H9 (cell line): Measurements from ENCODE around the gene PLEKHA7. TPM values are rescaled to one million over a fixed set of nuclear protein-coding genes. Genes with fewer than 3 reads are reported as not detected.

Experiments
- DNase-seq: peaks from one replicate; pipeline ENCODE4 v3.0.0-alpha.2; 2017
- H2AFZ ChIP-seq: one replicate; pipeline ENCODE4 v1.6.1; 2013; ENCODE audit warnings: mild to moderate bottlenecking, low read length, control low read depth, moderate library complexity
- H2AK5ac ChIP-seq: 2 replicates; pipeline ENCODE4 v1.6.1; 2013; ENCODE audit warnings: low read length, control low read depth, mixed read lengths; ENCODE audit not compliant: insufficient read length
- H2BK120ac ChIP-seq: one replicate; pipeline ENCODE4 v1.6.1; 2013; ENCODE audit warnings: low read depth, mild to moderate bottlenecking, low read length, control low read depth, inconsistent platforms; ENCODE audit not compliant: poor library complexity, severe bottlenecking
- H2BK12ac ChIP-seq: 2 replicates; pipeline ENCODE4 v1.6.1; 2013; ENCODE audit warnings: low read length, control low read depth, mixed read lengths, low read depth; ENCODE audit not compliant: insufficient read length
- H2BK15ac ChIP-seq: 2 replicates; pipeline ENCODE4 v1.6.1; 2013; ENCODE audit warnings: low read depth, low read length, control low read depth
- H2BK20ac ChIP-seq: one replicate; pipeline ENCODE4 v1.6.1; 2013; ENCODE audit warnings: low read depth, mild to moderate bottlenecking, low read length, control low read depth, inconsistent platforms; ENCODE audit not compliant: poor library complexity, severe bottlenecking
- H2BK5ac ChIP-seq: 2 replicates; pipeline ENCODE4 v1.6.1; 2013; ENCODE audit warnings: low read length, control low read depth, mixed read lengths; ENCODE audit not compliant: insufficient read length
- H3K14ac ChIP-seq: 2 replicates; pipeline ENCODE4 v1.6.1; 2013; ENCODE audit warnings: low read length, control low read depth; ENCODE audit not compliant: insufficient read depth
- H3K18ac ChIP-seq: 2 replicates; pipeline ENCODE4 v1.6.1; 2013; ENCODE audit warnings: low read depth, mild to moderate bottlenecking, mixed read lengths, low read length, control low read depth; ENCODE audit not compliant: insufficient read length
- H3K23ac ChIP-seq: 2 replicates; pipeline ENCODE4 v1.6.1; 2013; ENCODE audit warnings: low read length, control low read depth, mixed read lengths, low read depth; ENCODE audit not compliant: insufficient read length
- H3K23me2 ChIP-seq: 2 replicates; pipeline ENCODE4 v1.6.1; 2013; ENCODE audit warnings: low read depth, mild to moderate bottlenecking, mixed read lengths, low read length, control low read depth; ENCODE audit not compliant: insufficient read length, poor library complexity, severe bottlenecking
- H3K27ac ChIP-seq: 2 replicates; pipeline ENCODE4 v1.5.1; 2013; ENCODE audit warnings: low read length, control low read depth, mixed read lengths, low read depth; ENCODE audit not compliant: insufficient read length
- H3K27me3 ChIP-seq: 2 replicates; pipeline ENCODE4 v1.6.1; 2013; ENCODE audit warnings: low read length, control low read depth, inconsistent platforms; ENCODE audit not compliant: insufficient read depth
- H3K4ac ChIP-seq: 2 replicates; pipeline ENCODE4 v1.6.1; 2013; ENCODE audit warnings: low read depth, mild to moderate bottlenecking, control low read depth, inconsistent platforms, low read length, moderate library complexity
- H3K4me1 ChIP-seq: 2 replicates; pipeline ENCODE4 v1.6.1; 2013; ENCODE audit warnings: low read length, control low read depth, inconsistent platforms; ENCODE audit not compliant: insufficient read depth
- H3K4me2 ChIP-seq: 2 replicates; pipeline ENCODE4 v1.6.1; 2013; ENCODE audit warnings: low read length, control low read depth, mixed read lengths; ENCODE audit not compliant: insufficient read length, insufficient read depth
- H3K56ac ChIP-seq: 2 replicates; pipeline ENCODE4 v1.6.1; 2013; ENCODE audit warnings: low read depth, mild to moderate bottlenecking, mixed read lengths, low read length, control low read depth; ENCODE audit not compliant: insufficient read length
- H3K79me1 ChIP-seq: 2 replicates; pipeline ENCODE4 v1.6.1; 2013; ENCODE audit warnings: low read depth, mild to moderate bottlenecking, moderate library complexity, low read length, control low read depth, inconsistent platforms; ENCODE audit not compliant: insufficient read depth, poor library complexity, severe bottlenecking
- H3K79me2 ChIP-seq: 2 replicates; pipeline ENCODE4 v1.6.1; 2013; ENCODE audit warnings: low read length, control low read depth, inconsistent platforms; ENCODE audit not compliant: insufficient read depth
- H3K9ac ChIP-seq: 2 replicates; pipeline ENCODE4 v1.6.1; 2013; ENCODE audit warnings: low read length, control low read depth, mixed read lengths; ENCODE audit not compliant: insufficient read length; ENCODE audit errors: extremely low read depth
- H3K9me3 ChIP-seq: one replicate; pipeline ENCODE4 v1.6.1; 2013; ENCODE audit warnings: low read depth, low read length, inconsistent platforms; ENCODE audit not compliant: control insufficient read depth
- H3T11ph ChIP-seq: one replicate; pipeline ENCODE4 v1.6.1; 2013; ENCODE audit warnings: mild to moderate bottlenecking, low read length, control low read depth, inconsistent platforms
- H4K20me1 ChIP-seq: one replicate; pipeline ENCODE4 v1.6.1; 2013; ENCODE audit not compliant: control insufficient read depth, insufficient read length, insufficient read depth
- H4K5ac ChIP-seq: 2 replicates; pipeline ENCODE4 v1.6.1; 2013; ENCODE audit warnings: low read depth, mild to moderate bottlenecking, mixed read lengths, low read length, control low read depth; ENCODE audit not compliant: insufficient read length
- H4K8ac ChIP-seq: replicated peaks from 2 replicates; pipeline ENCODE4 v1.6.1; 2013; ENCODE audit warnings: low read length, control low read depth, mixed read lengths, low read depth; ENCODE audit not compliant: insufficient read length
- H4K91ac ChIP-seq: 2 replicates; pipeline ENCODE4 v1.6.1; 2013; ENCODE audit warnings: low read depth, mild to moderate bottlenecking, moderate library complexity, mixed read lengths, low read length, control low read depth; ENCODE audit not compliant: insufficient read length
- H3K27ac Mint-ChIP-seq, 3 experiments: 2 replicates in 2 of 3; 3 replicates in 1 of 3; pipeline ENCODE4 v1.8.0; 2020 to 2021; ENCODE audit warnings: mixed read lengths in 3 of 3, mild to moderate bottlenecking in 1 of 3, moderate library complexity in 1 of 3
- H3K27me3 Mint-ChIP-seq: 2 replicates; pipeline ENCODE4 v1.8.0; 2021; ENCODE audit warnings: low read depth, mild to moderate bottlenecking, moderate library complexity, mixed read lengths
- H3K36me3 Mint-ChIP-seq, 3 experiments: 2 replicates in 2 of 3; 3 replicates in 1 of 3; pipeline ENCODE4 v1.8.0; 2020 to 2021; ENCODE audit warnings: low read depth in 3 of 3, mixed read lengths in 3 of 3; ENCODE audit not compliant: insufficient read depth in 1 of 3
- H3K4me1 Mint-ChIP-seq, 2 experiments: 2 replicates each; pipeline ENCODE4 v1.8.0; 2020; ENCODE audit warnings: mixed read lengths in 2 of 2
- H3K4me3 Mint-ChIP-seq, 2 experiments: 2 replicates in 1 of 2; 3 replicates in 1 of 2; pipeline ENCODE4 v1.8.0; 2020 to 2021; ENCODE audit warnings: mild to moderate bottlenecking in 2 of 2, mixed read lengths in 2 of 2, moderate library complexity in 1 of 2
- H3K9me3 Mint-ChIP-seq, 2 experiments: 2 replicates in 1 of 2; 3 replicates in 1 of 2; pipeline ENCODE4 v1.8.0; 2020; ENCODE audit warnings: mild to moderate bottlenecking in 2 of 2, mixed read lengths in 2 of 2, moderate library complexity in 1 of 2
- WGBS: extraction: QIAGEN DNeasy Blood & Tissue Kit; methylation state at CpG from one replicate; pipeline ENCODE4 v1.1.7; 2013; ENCODE audit warnings: missing lambda C conversion rate, low lambda C conversion rate, mixed read lengths; ENCODE audit not compliant: insufficient read length; ENCODE audit errors: extremely low coverage; 5-methylcytosine and 5-hydroxymethylcytosine counted together
- total RNA-seq: library from RNA; stranded (reverse); gene quantifications from 2 replicates; pipeline ENCODE4 v1.2.1, GENCODE V29; 2021
- TF ChIP-seq, protein P1 (sequence below): fragments of 200-600 bp; sonication (generic); conservative IDR thresholded peaks from 3 replicates; pipeline ENCODE4 v1.8.0; 2021; ENCODE audit warnings: antibody characterized with exemption, mild to moderate bottlenecking

PLEKHA7 gene
- total RNA-seq, 1 experiment from 2014 or later, result 21.0 TPM

DNA sequence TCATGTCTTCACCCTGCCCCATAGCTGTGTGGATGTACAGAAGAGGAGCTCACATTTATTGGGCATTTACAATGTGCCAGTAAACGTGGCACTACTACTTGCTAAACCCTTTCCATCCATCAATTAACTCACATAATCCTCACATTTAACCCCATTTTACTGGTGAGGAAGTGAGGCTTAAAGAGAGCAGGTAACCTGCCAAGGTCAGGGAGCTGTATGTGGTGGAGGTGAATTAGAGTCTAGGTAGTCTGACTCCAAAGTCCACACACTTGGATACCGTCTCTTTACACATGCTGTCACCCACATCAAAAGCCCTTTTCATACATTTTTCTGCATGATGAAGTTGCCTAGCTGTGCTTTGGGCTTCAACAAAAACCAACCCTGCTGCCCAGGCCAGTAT is 10.8 kb downstream of the PLEKHA7 start:
- no peaks in the 10 kb centered on the region for H4K20me1 ChIP-seq
- no peak overlapping the region for H4K8ac ChIP-seq
- WGBS, result no CpG with 5 or more reads among the region's 2 CpGs
- H3K4me3 Mint-ChIP-seq, result peak overlapping the region in 1 of 2 experiments; percentile 44; a peak in 2 of 5 replicates
- no peaks in the 10 kb centered on the region; a peak in 1 of 5 replicates for H3K9me3 Mint-ChIP-seq
- no peaks in the 10 kb centered on the region for H3K27me3 ChIP-seq
- H3K56ac ChIP-seq, result no peak overlapping the region
- H4K5ac ChIP-seq, result no peak overlapping the region
- no peaks in the 10 kb centered on the region for H3K4me1 ChIP-seq
- no peak overlapping the region for H2AFZ ChIP-seq
- H3K27me3 Mint-ChIP-seq, result no peaks in the 10 kb centered on the region
- H3K36me3 Mint-ChIP-seq, result peaks cover 0 to 9% (median 4%) of the 10 kb centered on the region in 3 experiments; a peak in 4 of 7 replicates
- no peak overlapping the region for H2BK5ac ChIP-seq
- no peak overlapping the region for H3K14ac ChIP-seq
- no peak overlapping the region for H3K4ac ChIP-seq
- H3K18ac ChIP-seq, result no peak overlapping the region
- H2BK20ac ChIP-seq, result no peak overlapping the region
- H2BK120ac ChIP-seq, result no peak overlapping the region
- no peaks in the 10 kb centered on the region for H3K79me1 ChIP-seq
- H4K91ac ChIP-seq, result no peak overlapping the region
- DNase-seq, result no peak
- no peak overlapping the region for H3K4me2 ChIP-seq
- H3K9me3 ChIP-seq, result no peaks in the 10 kb centered on the region
- H2BK15ac ChIP-seq, result no peak overlapping the region
- no peak overlapping the region for H2BK12ac ChIP-seq
- TF ChIP-seq, protein P1, sequence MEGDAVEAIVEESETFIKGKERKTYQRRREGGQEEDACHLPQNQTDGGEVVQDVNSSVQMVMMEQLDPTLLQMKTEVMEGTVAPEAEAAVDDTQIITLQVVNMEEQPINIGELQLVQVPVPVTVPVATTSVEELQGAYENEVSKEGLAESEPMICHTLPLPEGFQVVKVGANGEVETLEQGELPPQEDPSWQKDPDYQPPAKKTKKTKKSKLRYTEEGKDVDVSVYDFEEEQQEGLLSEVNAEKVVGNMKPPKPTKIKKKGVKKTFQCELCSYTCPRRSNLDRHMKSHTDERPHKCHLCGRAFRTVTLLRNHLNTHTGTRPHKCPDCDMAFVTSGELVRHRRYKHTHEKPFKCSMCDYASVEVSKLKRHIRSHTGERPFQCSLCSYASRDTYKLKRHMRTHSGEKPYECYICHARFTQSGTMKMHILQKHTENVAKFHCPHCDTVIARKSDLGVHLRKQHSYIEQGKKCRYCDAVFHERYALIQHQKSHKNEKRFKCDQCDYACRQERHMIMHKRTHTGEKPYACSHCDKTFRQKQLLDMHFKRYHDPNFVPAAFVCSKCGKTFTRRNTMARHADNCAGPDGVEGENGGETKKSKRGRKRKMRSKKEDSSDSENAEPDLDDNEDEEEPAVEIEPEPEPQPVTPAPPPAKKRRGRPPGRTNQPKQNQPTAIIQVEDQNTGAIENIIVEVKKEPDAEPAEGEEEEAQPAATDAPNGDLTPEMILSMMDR, result no peak
- no peak overlapping the region for H3K27ac ChIP-seq
- no peak overlapping the region for H3K9ac ChIP-seq
- H3K23me2 ChIP-seq, result no peaks in the 10 kb centered on the region
- no peak overlapping the region; a peak in 1 of 7 replicates for H3K27ac Mint-ChIP-seq
- H3K23ac ChIP-seq, result no peak overlapping the region
- H3K79me2 ChIP-seq, result no peaks in the 10 kb centered on the region
- H2AK5ac ChIP-seq, result no peak overlapping the region
- H3T11ph ChIP-seq, result no peak overlapping the region
- H3K4me1 Mint-ChIP-seq, result peaks cover 0 to 9% of the 10 kb centered on the region in 2 experiments; a peak in 3 of 4 replicates
